PC-9 (cell line): Measurements from ENCODE around the gene WASF1. TPM values are rescaled to one million over a fixed set of nuclear protein-coding genes. Genes with fewer than 3 reads are reported as not detected.

Source experiments
- BruUV-seq: library from RNA; stranded (reverse); fragments of 400-500 nt; replicated peaks from 2 replicates; lab custom pipeline; 2021; lab: Mats Ljungman, UMichigan
- CTCF ChIA-PET: fragments of 300-600 bp; sonication (Branson Sonifier 250); formaldehyde crosslinking; loops from one replicate; lab custom pipeline; 2022; ENCODE audit warnings: antibody characterized with exemption; lab: Charles Lee
- POLR2A ChIA-PET: fragments of 300-600 bp; sonication (Branson Sonifier 250); formaldehyde crosslinking; loops from one replicate; lab custom pipeline; 2022; ENCODE audit warnings: antibody characterized with exemption; ENCODE audit not compliant: unreplicated experiment; lab: Charles Lee
- DNase-seq, 2 experiments: peaks; one replicate each; pipeline versions ENCODE4 v3.0.0 to v3.0.0-alpha.2; 2015 to 2022; ENCODE audit warnings: mixed read lengths in 1 of 2
- H2AFZ ChIP-seq: fragments of 200-600 bp; sonication (generic); 2 replicates; pipeline ENCODE4 v1.8.1; 2017; ENCODE audit warnings: antibody characterized with exemption
- H3F3A ChIP-seq: fragments of 200-600 bp; sonication (generic); 2 replicates; pipeline ENCODE4 v1.8.1; 2017; ENCODE audit warnings: antibody characterized with exemption, mild to moderate bottlenecking, low read depth; ENCODE audit not compliant: insufficient read depth
- H3K27ac ChIP-seq: fragments of 200-600 bp; sonication (generic); 2 replicates; pipeline ENCODE4 v1.6.1; 2016; ENCODE audit warnings: mixed run types
- H3K27me3 ChIP-seq: fragments of 200-600 bp; sonication (generic); 2 replicates; pipeline ENCODE4 v1.6.1; 2016; ENCODE audit warnings: low read depth, mixed run types; ENCODE audit not compliant: insufficient read depth
- H3K36me3 ChIP-seq: fragments of 200-600 bp; sonication (generic); 2 replicates; pipeline ENCODE4 v1.6.1; 2016; ENCODE audit warnings: low read depth, mixed run types
- H3K4me1 ChIP-seq: fragments of 200-600 bp; sonication (generic); replicated peaks from 2 replicates; pipeline ENCODE4 v1.6.1; 2016; ENCODE audit warnings: mixed run types; ENCODE audit not compliant: insufficient read depth
- H3K4me2 ChIP-seq: fragments of 200-600 bp; sonication (generic); 2 replicates; pipeline ENCODE4 v1.6.1; 2017; ENCODE audit warnings: mixed run types
- H3K4me3 ChIP-seq: fragments of 200-600 bp; sonication (generic); 2 replicates; pipeline ENCODE4 v1.6.1; 2016; ENCODE audit warnings: mixed run types
- H3K79me2 ChIP-seq: fragments of 200-600 bp; sonication (generic); 2 replicates; pipeline ENCODE4 v1.6.1; 2017; ENCODE audit warnings: low read depth, mixed run types
- H3K9me2 ChIP-seq: fragments of 200-600 bp; sonication (generic); 2 replicates; pipeline ENCODE4 v1.8.1; 2017; ENCODE audit warnings: mild to moderate bottlenecking; ENCODE audit not compliant: insufficient read depth
- H3K9me3 ChIP-seq: fragments of 200-600 bp; sonication (generic); 2 replicates; pipeline ENCODE4 v1.8.1; 2016; ENCODE audit warnings: low read depth; ENCODE audit not compliant: insufficient read depth
- H4K20me1 ChIP-seq: fragments of 200-600 bp; sonication (generic); 2 replicates; pipeline ENCODE4 v1.8.1; 2017; ENCODE audit not compliant: insufficient read depth
- CTCF ChIP-seq: fragments of 200-600 bp; sonication (generic); conservative IDR thresholded peaks from 2 replicates; pipeline ENCODE4 v1.6.1; 2017; ENCODE audit warnings: mixed run types, antibody characterized with exemption, mild to moderate bottlenecking, moderate library complexity
- EZH2 ChIP-seq: fragments of 200-600 bp; sonication (generic); IDR thresholded peaks from 2 replicates; pipeline ENCODE4 v1.8.0; 2017; ENCODE audit warnings: antibody characterized with exemption, low read depth
- intact Hi-C: fragments of 100-400 bp; cut with micrococcal nuclease; formaldehyde crosslinking; loops from one replicate; pipeline ENCODE4 v1.10.0; 2022; ENCODE audit not compliant: unreplicated experiment
- total RNA-seq: library from RNA; stranded (reverse); gene quantifications from 2 replicates; pipeline ENCODE4 v1.2.3, GENCODE V29; 2021

WASF1 gene
- total RNA-seq, 1 experiment from 2014 or later = 17.0 TPM

DNA sequence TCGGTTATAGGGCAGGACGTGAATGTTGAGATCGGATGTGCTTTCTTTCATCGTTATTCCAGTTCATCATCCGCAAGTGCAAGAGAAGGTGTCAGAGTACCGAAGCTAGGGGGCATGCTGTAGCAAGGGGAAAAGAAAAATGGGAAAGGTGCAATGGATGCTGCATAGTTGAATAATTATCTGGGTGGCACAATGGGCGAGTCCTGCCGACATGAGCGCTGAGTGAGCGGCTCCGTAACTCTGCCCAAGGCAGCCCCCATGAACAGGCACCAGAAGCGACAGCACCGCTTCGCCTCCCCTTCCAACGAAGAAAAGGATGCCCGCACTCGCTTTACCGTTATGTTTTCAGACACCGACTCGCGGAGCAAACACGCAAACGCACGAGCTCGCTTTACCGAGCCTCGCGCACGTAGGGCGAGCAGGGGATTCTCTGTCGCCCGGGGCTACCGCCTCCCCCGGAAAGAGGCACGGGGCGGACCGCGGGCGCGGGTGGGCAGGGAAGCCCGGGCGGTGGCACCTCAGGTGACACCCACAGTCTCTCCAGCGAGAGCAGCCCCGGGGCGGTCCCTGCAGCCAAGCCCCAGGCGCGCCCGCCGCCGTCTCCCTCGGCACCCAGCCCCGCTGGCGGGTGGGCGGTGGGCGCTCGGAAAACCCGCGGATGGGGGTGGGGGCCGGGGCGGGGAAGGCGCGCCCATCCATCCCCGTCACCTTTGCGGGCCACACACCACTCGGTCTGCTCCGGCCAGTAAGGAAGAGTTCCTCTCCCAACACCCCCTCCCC is 654 bp downstream of the WASF1 start:
- intact Hi-C loops = loop anchor here (5.0 kb wide), 1 partner anchor 213 kb away; no protein-coding TSS in a partner anchor
- POLR2A ChIA-PET = no interaction called here

DNA sequence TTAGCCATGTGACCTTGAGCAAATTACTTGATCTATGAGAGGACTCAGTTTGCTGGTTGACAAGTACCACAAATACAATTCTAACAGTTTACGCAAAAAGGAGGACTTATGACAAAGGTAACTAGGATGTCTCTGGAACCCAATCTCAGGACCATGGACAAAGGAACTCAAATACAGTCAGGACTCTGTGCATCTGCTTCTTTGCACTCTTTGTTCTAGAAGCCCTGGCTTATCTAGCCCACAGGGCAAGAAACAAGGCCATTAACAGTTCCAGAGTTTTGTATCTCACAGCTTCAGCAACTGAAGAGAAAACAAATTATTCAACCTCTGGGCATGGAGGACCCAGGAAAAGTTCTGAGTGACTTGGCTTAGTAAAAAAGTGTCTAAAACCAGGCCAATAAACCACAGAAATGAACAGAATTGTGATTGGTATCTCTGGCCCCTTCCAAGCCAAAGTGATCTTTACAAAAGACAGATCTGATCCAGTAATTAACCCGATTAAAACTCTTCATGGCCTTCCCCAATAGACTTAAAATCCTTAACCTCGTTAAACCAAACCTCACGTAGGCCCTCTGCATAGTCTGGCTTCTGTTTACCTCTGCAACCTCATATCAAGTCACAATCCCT is 5.9 kb downstream of the WASF1 start:
- Histone ChIP-seq H4K20me1 (peaks cover 23% of the 10 kb centered on the region), H2AFZ (no peak overlapping the region), H3K9me2 (no peaks in the 10 kb centered on the region), H3K79me2 (peaks cover 45% of the 10 kb centered on the region), H3K4me3 (no peak overlapping the region), H3K27ac (no peak overlapping the region), H3K9me3 (no peaks in the 10 kb centered on the region), H3K27me3 (no peaks in the 10 kb centered on the region), H3K4me1 (peaks cover 13% of the 10 kb centered on the region), H3K36me3 (no peaks in the 10 kb centered on the region; the same call in 1 of the 2 replicates), H3F3A (peaks cover under 1% of the 10 kb centered on the region; the same call in 1 of the 2 replicates), H3K4me2 (no peak overlapping the region)
- BruUV-seq = no TSS peak
- CTCF ChIA-PET = no interaction called here
- no peak for DNase-seq
- POLR2A ChIA-PET = no interaction called here
- intact Hi-C loops = no loop called here
- no peak for TF ChIP-seq EZH2
- no peak for TF ChIP-seq CTCF

More for the DNA sequence above, 654 bp downstream of the WASF1 start:
- Histone ChIP-seq H3K27me3 (no peaks in the 10 kb centered on the region), H3K4me3 (peak overlapping the region; percentile 72), H3K79me2 (peaks cover 60% of the 10 kb centered on the region), H3K9me2 (no peaks in the 10 kb centered on the region), H4K20me1 (peaks cover 19% of the 10 kb centered on the region), H3F3A (peaks cover 3% of the 10 kb centered on the region; the same call in 1 of the 2 replicates), H3K4me2 (peak overlapping the region; percentile 85), H3K27ac (no peak overlapping the region), H3K4me1 (peaks cover 33% of the 10 kb centered on the region), H2AFZ (peak overlapping the region; percentile 97), H3K9me3 (no peaks in the 10 kb centered on the region), H3K36me3 (no peaks in the 10 kb centered on the region; the same call in 1 of the 2 replicates)
- DNase-seq = peak; percentile 37 to 63
- TSS peak; percentile 43 for BruUV-seq
- no peak for TF ChIP-seq EZH2
- peak; percentile 63 for TF ChIP-seq CTCF
- CTCF ChIA-PET = interaction anchor here (0.6 kb wide), 1 partner anchor 1084 kb away, joined by 3 read pairs; the partner anchor contains the start of gene SESN1

DNA sequence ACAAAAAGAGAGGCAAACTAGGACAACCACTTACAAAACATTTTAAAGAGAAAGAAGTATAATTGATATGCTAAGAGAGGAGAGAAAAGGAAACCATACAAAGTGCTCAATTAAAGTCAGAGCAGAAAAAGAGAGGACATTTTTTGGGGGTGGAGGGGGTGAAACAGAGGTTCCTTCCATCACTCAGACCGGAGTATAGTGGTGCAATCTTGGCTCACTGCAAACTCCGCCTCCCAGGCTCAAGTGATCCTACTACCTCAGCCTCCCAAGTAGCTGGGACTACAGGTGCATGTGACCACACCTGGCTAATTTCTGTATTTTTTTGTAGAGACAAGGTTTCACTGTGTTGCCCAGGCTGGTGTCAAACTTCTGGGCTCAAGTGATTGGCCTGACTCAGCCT is 9.4 kb downstream of the WASF1 start:
- Histone ChIP-seq H3K9me2 (no peaks in the 10 kb centered on the region), H3K27me3 (no peaks in the 10 kb centered on the region), H2AFZ (no peak overlapping the region), H3K27ac (no peak overlapping the region), H3K79me2 (peaks cover 23% of the 10 kb centered on the region), H4K20me1 (peaks cover 5% of the 10 kb centered on the region), H3F3A (no peaks in the 10 kb centered on the region), H3K9me3 (no peaks in the 10 kb centered on the region), H3K4me1 (no peaks in the 10 kb centered on the region), H3K4me3 (no peak overlapping the region), H3K4me2 (no peak overlapping the region), H3K36me3 (no peaks in the 10 kb centered on the region)
- POLR2A ChIA-PET = no interaction called here
- no TSS peak for BruUV-seq
- TF ChIP-seq EZH2 (no peak), CTCF (no peak)
- CTCF ChIA-PET = no interaction called here
- no peak for DNase-seq
- intact Hi-C loops = no loop called here
